OCI-LY1 (cell line): ENCODE results near the gene ADAMTSL2.
"Not testable (repeated sequence)": the region's sequence is repeated elsewhere in the genome, so short reads cannot be mapped to it uniquely, and the experiment has no call there.

Experiments used
- H2AFZ ChIP-seq: fragments of 200-600 bp; sonication (generic), shearing (Covaris generic); 2 replicates; pipeline ENCODE4 v1.6.0; 2014; ENCODE audit warnings: antibody characterized with exemption, mild to moderate bottlenecking, low read length
- H3F3A ChIP-seq: fragments of 200-600 bp; sonication (generic), shearing (Covaris generic); 2 replicates; pipeline ENCODE4 v1.6.0; 2014; ENCODE audit warnings: mild to moderate bottlenecking, antibody characterized with exemption, low read length, moderate library complexity; ENCODE audit not compliant: insufficient read depth
- H3K27ac ChIP-seq: fragments of 200-600 bp; sonication (generic); 2 replicates; pipeline ENCODE4 v1.5.1; 2014; ENCODE audit warnings: low read length, mixed run types, mild to moderate bottlenecking, low read depth; ENCODE audit not compliant: poor library complexity, severe bottlenecking
- H3K27me3 ChIP-seq: fragments of 200-600 bp; sonication (generic); 2 replicates; pipeline ENCODE4 v1.6.0; 2014; ENCODE audit warnings: antibody characterized with exemption, mild to moderate bottlenecking, low read length, moderate library complexity; ENCODE audit not compliant: insufficient read depth
- H3K36me3 ChIP-seq: fragments of 200-600 bp; sonication (generic); 2 replicates; pipeline ENCODE4 v1.6.1; 2014; ENCODE audit warnings: mild to moderate bottlenecking, antibody characterized with exemption, low read length, moderate library complexity, mixed read lengths; ENCODE audit not compliant: insufficient read depth
- H3K4me1 ChIP-seq: fragments of 200-600 bp; sonication (generic); 2 replicates; pipeline ENCODE4 v1.5.1; 2014; ENCODE audit warnings: mild to moderate bottlenecking, low read length, moderate library complexity; ENCODE audit not compliant: insufficient read depth, severe bottlenecking
- H3K4me2 ChIP-seq: fragments of 200-600 bp; sonication (generic), shearing (Covaris generic); 2 replicates; pipeline ENCODE4 v1.6.1; 2014; ENCODE audit warnings: low read length
- H3K4me3 ChIP-seq: fragments of 200-600 bp; sonication (generic); 2 replicates; pipeline ENCODE4 v1.5.1; 2014; ENCODE audit warnings: low read length, low read depth, mild to moderate bottlenecking, mixed read lengths; ENCODE audit not compliant: poor library complexity, severe bottlenecking
- H3K79me2 ChIP-seq: fragments of 200-600 bp; shearing (Covaris generic); 2 replicates; pipeline ENCODE4 v1.6.1; 2016; ENCODE audit warnings: mixed run types, low read length, mixed read lengths; ENCODE audit not compliant: insufficient read depth
- H3K9ac ChIP-seq: fragments of 200-600 bp; sonication (generic), shearing (Covaris generic); 2 replicates; pipeline ENCODE4 v1.6.1; 2014; ENCODE audit warnings: mild to moderate bottlenecking, low read length, mixed read lengths
- H3K9me2 ChIP-seq: fragments of 200-600 bp; sonication (generic), shearing (Covaris generic); 2 replicates; pipeline ENCODE4 v1.6.1; 2014; ENCODE audit warnings: low read depth, mild to moderate bottlenecking, low read length, mixed read lengths
- H3K9me3 ChIP-seq: fragments of 200-600 bp; shearing (Covaris generic); 2 replicates; pipeline ENCODE4 v1.6.1; 2014; ENCODE audit warnings: low read length, mixed read lengths
- H4K20me1 ChIP-seq: fragments of 200-600 bp; sonication (generic), shearing (Covaris generic); 2 replicates; pipeline ENCODE4 v1.6.0; 2016; ENCODE audit warnings: mild to moderate bottlenecking, low read length; ENCODE audit not compliant: insufficient read depth
- CTCF ChIP-seq: fragments of 200-600 bp; sonication (generic), shearing (Covaris generic); IDR thresholded peaks from 2 replicates; pipeline ENCODE4 v1.5.1; 2017; ENCODE audit warnings: mild to moderate bottlenecking, antibody characterized with exemption, low read length, moderate library complexity, mixed read lengths
- EZH2 ChIP-seq: fragments of 200-600 bp; sonication (generic), shearing (Covaris generic); IDR thresholded peaks from 2 replicates; pipeline ENCODE4 v1.8.0; 2017; ENCODE audit warnings: borderline replicate concordance, mixed run types, mild to moderate bottlenecking, antibody characterized with exemption, low read length, moderate library complexity, mixed read lengths

The ADAMTSL2 gene

GRCh38 chr9:133561976-133562554 lies 27.6 kb downstream of the ADAMTSL2 start:
- H3F3A ChIP-seq: no peaks in the 10 kb centered on the region
- no peaks in the 10 kb centered on the region for H3K9me2 ChIP-seq
- H3K4me2 ChIP-seq: no peak overlapping the region
- no peaks in the 10 kb centered on the region for H3K36me3 ChIP-seq
- H3K4me3 ChIP-seq: no peak overlapping the region
- 0 out of 2 replicates have a peak, but pooled peaks cover 5% of the 10 kb centered on the region for H3K27me3 ChIP-seq
- no peaks in the 10 kb centered on the region for H4K20me1 ChIP-seq
- no peak overlapping the region for H3K27ac ChIP-seq
- no peaks in the 10 kb centered on the region for H3K4me1 ChIP-seq
- no peak overlapping the region for H3K9ac ChIP-seq
- TF ChIP-seq CTCF (no peak), EZH2 (no peak)
- no peak overlapping the region for H2AFZ ChIP-seq
- no peaks in the 10 kb centered on the region for H3K9me3 ChIP-seq
- no peaks in the 10 kb centered on the region for H3K79me2 ChIP-seq

- H3K4me2 ChIP-seq: no peak overlapping the region
- H3K4me1 ChIP-seq: no peaks in the 10 kb centered on the region
These were observed 28.2 kb downstream of the ADAMTSL2 start for GRCh38 chr9:133562611-133563290.

GRCh38 chr9:133563291-133563796 lies 28.8 kb downstream of the ADAMTSL2 start:
- Histone ChIP-seq H3K79me2 (no peaks in the 10 kb centered on the region), H4K20me1 (no peaks in the 10 kb centered on the region), H3K9me3 (no peaks in the 10 kb centered on the region), H3K9me2 (no peaks in the 10 kb centered on the region), H3K36me3 (no peaks in the 10 kb centered on the region), H3K4me1 (no peaks in the 10 kb centered on the region), H3K9ac (no peak overlapping the region), H3F3A (no peaks in the 10 kb centered on the region), H2AFZ (no peak overlapping the region), H3K27ac (no peak overlapping the region), H3K4me3 (no peak overlapping the region), H3K4me2 (no peak overlapping the region), H3K27me3 (0 out of 2 replicates have a peak, but pooled peaks cover 5% of the 10 kb centered on the region)
- TF ChIP-seq CTCF (no peak), EZH2 (no peak)

More at GRCh38 chr9:133562611-133563290, 28.2 kb downstream of the ADAMTSL2 start:
- H3K9me3 ChIP-seq: no peaks in the 10 kb centered on the region
- no peak overlapping the region for H2AFZ ChIP-seq
- no peaks in the 10 kb centered on the region for H3K79me2 ChIP-seq
- no peaks in the 10 kb centered on the region for H3F3A ChIP-seq
- H3K27ac ChIP-seq: no peak overlapping the region
- no peaks in the 10 kb centered on the region for H4K20me1 ChIP-seq
- no peak for TF ChIP-seq EZH2
- no peak for TF ChIP-seq CTCF
- H3K36me3 ChIP-seq: no peaks in the 10 kb centered on the region
- no peak overlapping the region for H3K9ac ChIP-seq
- H3K27me3 ChIP-seq: 0 out of 2 replicates have a peak, but pooled peaks cover 5% of the 10 kb centered on the region
- H3K4me3 ChIP-seq: no peak overlapping the region
- no peaks in the 10 kb centered on the region for H3K9me2 ChIP-seq

GRCh38 chr9:133563814-133564213 lies 29.3 kb downstream of the ADAMTSL2 start:
- H3K9me3 ChIP-seq, H4K20me1 ChIP-seq, H3K9me2 ChIP-seq, H3K4me2 ChIP-seq, H3K79me2 ChIP-seq, H3K4me1 ChIP-seq, H3K9ac ChIP-seq, H3K27me3 ChIP-seq, H3K27ac ChIP-seq, H3F3A ChIP-seq, H2AFZ ChIP-seq, H3K4me3 ChIP-seq, H3K36me3 ChIP-seq: not testable (repeated sequence)
